Measurements from ENCODE around the gene DNAJC6. TPM values are rescaled to one million over a fixed set of nuclear protein-coding genes. Genes with fewer than 3 reads are reported as not detected.

DNAJC6 gene
- 1 to 10 TPM; 1.3 TPM for total RNA-seq

GRCh38 chr1:65309304-65310077 lies at the start of gene DNAJC6:
Gene DNAJC6, plus strand, starts transcription at chr1:65309543. Its CDS starts 203 bp downstream, at chr1:65309746.

GRCh38 chr1:65420590-65421350 lies 111.4 kb downstream of the DNAJC6 start, which contains the start of the genes LEPR and LEPROT:
Gene LEPR, plus strand, starts transcription at chr1:65420668. Its CDS starts 144,898 bp downstream, at chr1:65565566.
Gene LEPROT, plus strand, starts transcription at chr1:65420668. Its CDS starts 57 bp downstream, at chr1:65420725.

Other genes with a start within 250 kb of the DNAJC6 start
- 10 to 100 TPM; 60.2 to 64.8 TPM for gene AK4, start 161.3 kb upstream of the DNAJC6 start, total RNA-seq
- 1 to 10 TPM; 1.7 TPM for gene LEPR, start 111.1 kb downstream of the DNAJC6 start, total RNA-seq
- 10 to 100 TPM; 19.5 to 21.6 TPM for gene LEPROT, start 111.1 kb downstream of the DNAJC6 start, total RNA-seq

Measured in activated naive CD4-positive, alpha-beta T cell treated with anti-CD3 and anti-CD28 coated beads, Interleukin-2, amount 10 ng/mL, durations not matched to agents 5 hours and 36 hours (primary cell).